ENCODE results near the gene ARL15.
A peak's percentile ranks its signal among the peaks of the same experiment; 100 is the strongest.
"Not testable (repeated sequence)": the region's sequence is repeated elsewhere in the genome, so short reads cannot be mapped to it uniquely, and the experiment has no call there.

ARL15 gene

GRCh38 chr5:54310433-54311175, at the start of gene ARL15:
Gene ARL15 (minus strand): TSS chr5:54310573.
- peak; percentile 98 for DNase-seq

- DNase-seq: no peak
Observed at GRCh38 chr5:54360089-54360488, 49.7 kb upstream of the ARL15 start.

- no peak for DNase-seq
Observed at GRCh38 chr5:54357408-54358058, 47.2 kb upstream of the ARL15 start.

- DNase-seq: not testable (repeated sequence)
Observed at GRCh38 chr5:54353933-54354564, 43.7 kb upstream of the ARL15 start.

- not testable (repeated sequence) for DNase-seq
Observed at GRCh38 chr5:54352580-54352979, 42.2 kb upstream of the ARL15 start.

GRCh38 chr5:54347221-54347865, 37.0 kb upstream of the ARL15 start:
- no peak for DNase-seq

- no peak for DNase-seq
Observed at GRCh38 chr5:54344653-54345052, 34.3 kb upstream of the ARL15 start.

GRCh38 chr5:54341971-54342370, 31.6 kb upstream of the ARL15 start:
- no peak for DNase-seq

GRCh38 chr5:54337523-54337922, 27.1 kb upstream of the ARL15 start:
- DNase-seq: no peak

- no peak for DNase-seq
Observed at GRCh38 chr5:54332720-54333119, 22.3 kb upstream of the ARL15 start.

GRCh38 chr5:54329731-54330709, 19.6 kb upstream of the ARL15 start:
- no peak for DNase-seq

- DNase-seq: no peak
Observed at GRCh38 chr5:54326662-54327270, 16.4 kb upstream of the ARL15 start.

- no peak for DNase-seq
Observed at GRCh38 chr5:54325610-54326311, 15.4 kb upstream of the ARL15 start.

- no peak for DNase-seq
Observed at GRCh38 chr5:54325272-54325609, 14.9 kb upstream of the ARL15 start.

GRCh38 chr5:54324651-54325271, 14.4 kb upstream of the ARL15 start:
- DNase-seq: no peak

GRCh38 chr5:54323495-54323894, 13.1 kb upstream of the ARL15 start:
- no peak for DNase-seq

- no peak for DNase-seq
Observed at GRCh38 chr5:54320256-54320655, 9.9 kb upstream of the ARL15 start.

GRCh38 chr5:54317511-54318260, 7.3 kb upstream of the ARL15 start:
- no peak for DNase-seq

- no peak for DNase-seq
Observed at GRCh38 chr5:54315736-54316528, 5.6 kb upstream of the ARL15 start.

All from CD4-positive, alpha-beta T cell treated with Interleukin-15 for 1 hour (primary cell).